NCI-H1092 (cell line): Measurements from ENCODE around the gene CPZ.

ENCODE experiments used
- DNase-seq: peaks from one replicate; lab custom pipeline; 2025; lab: John Stamatoyannopoulos, UW

Gene CPZ

DNA sequence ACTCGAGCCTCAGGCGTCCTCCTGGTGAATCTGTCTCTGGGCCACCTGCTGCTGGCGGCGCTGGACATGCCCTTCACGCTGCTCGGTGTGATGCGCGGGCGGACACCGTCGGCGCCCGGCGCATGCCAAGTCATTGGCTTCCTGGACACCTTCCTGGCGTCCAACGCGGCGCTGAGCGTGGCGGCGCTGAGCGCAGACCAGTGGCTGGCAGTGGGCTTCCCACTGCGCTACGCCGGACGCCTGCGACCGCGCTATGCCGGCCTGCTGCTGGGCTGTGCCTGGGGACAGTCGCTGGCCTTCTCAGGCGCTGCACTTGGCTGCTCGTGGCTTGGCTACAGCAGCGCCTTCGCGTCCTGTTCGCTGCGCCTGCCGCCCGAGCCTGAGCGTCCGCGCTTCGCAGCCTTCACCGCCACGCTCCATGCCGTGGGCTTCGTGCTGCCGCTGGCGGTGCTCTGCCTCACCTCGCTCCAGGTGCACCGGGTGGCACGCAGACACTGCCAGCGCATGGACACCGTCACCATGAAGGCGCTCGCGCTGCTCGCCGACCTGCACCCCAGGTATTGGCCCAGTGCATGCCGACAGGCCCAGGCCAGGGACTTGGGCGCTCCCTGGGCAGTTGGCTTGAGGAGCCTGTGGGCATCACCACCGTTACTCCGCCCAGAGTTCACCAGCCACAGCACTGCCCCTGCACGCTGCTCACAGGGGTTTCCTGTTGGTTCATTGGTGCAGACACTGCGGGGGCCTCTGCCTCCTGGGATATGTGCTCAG, 11.3 kb upstream of the CPZ start:
- DNase-seq: no peak

DNA sequence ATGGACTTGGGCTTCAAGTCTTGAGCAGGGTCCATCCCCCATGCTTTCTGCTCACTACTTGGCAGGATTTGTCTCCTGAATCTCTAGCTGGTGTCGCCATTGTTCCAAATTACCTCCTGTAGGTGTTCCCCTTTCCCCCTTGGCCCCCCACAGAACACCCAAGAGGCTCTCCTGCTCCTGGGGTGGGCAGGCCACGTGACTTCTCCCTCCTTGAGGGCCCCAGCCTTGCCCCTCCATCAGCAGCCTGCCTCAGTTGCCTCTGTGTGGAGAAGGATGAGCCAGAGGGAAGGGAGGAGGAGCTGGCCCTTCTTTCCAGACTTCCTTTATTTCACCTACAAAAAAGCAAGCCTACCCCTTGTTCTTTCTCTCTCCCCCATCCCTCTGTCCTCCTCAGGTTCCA, 10.5 kb upstream of the CPZ start:
- DNase-seq: no peak

DNA sequence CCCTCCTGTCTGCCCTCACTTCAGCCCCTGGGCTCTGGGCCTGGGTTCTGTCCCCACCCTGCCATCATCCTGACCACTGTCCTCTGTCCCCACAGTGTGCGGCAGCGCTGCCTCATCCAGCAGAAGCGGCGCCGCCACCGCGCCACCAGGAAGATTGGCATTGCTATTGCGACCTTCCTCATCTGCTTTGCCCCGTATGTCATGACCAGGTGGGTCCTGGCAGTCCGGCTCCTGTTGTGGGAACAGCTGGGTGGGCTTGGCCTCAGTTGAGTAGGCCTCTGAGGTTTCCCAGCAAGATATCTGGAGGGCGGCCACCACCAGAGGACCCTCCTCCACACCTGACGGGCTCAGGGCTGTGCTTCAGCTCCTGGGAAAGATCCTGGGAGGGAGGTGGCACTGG, 10.1 kb upstream of the CPZ start:
- no peak for DNase-seq

DNA sequence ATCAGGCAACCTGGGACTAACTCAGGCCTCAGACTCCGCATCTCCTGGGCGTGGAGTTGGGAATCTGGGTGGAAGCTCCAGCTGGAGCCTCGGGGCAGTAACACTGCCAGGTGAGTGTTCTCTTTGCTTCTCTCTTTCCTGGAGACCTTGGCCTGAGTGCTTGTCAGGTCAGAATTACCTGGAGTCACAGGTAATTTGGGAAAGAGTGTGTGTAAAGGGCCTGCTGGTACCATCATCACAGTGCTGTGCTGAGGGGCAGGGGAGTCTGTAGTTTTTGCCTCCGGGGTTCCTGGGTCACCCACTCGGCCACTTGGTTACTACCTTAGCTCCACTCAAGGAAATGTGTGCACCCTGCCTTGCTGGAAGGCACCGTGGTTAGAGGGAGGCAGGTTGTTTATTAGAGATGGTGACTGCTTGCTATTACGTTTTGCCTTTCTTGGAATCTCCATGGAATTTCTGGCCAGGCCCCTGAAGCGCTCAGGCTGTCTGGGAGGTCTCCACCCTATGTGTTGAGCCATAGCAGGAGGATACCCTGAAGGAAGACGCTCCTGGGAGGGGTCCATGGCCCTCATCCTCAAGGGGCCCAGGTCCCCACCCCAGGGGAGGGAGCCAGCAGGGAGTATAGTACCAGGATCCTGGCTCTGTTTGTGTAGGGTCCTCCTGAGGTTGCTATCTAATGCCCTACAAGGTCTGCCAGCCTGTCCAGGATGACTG, 9.5 kb upstream of the CPZ start:
- DNase-seq: no peak

DNA sequence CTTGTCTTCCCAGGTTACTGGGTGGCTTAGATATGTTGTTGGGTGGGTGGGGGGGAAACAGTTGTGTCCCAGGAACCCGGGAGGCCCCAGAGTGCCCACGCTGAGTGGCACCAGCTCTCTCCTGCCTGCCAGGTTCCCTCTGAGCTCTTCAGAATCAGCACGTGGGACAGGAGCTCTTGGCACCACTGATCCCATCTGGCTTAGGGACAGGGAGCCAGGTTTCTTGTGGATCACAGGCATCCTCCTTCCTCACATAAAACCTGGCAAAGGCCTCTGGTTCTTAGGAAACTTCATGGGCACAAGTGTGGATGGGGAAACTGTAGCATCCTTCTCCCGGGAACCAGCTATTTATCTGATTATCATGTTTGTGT, 8.9 kb upstream of the CPZ start:
- DNase-seq: no peak

DNA sequence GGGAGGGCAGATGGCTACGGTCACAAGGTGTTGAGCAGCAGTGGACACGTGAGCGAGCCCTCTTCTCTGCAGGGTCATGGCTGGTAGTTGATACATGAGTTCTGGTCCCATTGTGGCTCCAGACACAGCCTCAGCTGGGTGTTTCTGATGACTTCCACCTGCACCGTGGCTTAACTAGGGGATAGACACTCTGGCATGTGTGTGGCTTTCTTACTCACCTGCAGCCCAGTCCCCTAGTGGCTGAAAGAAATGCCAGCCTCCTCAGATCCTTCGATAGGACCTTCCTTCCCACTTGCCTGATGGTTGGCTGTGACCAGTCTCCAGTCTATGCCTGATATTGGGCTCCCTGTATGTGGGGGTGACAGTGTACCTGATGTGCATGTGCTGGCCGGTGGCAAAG, 7.4 kb upstream of the CPZ start:
- DNase-seq: no peak

DNA sequence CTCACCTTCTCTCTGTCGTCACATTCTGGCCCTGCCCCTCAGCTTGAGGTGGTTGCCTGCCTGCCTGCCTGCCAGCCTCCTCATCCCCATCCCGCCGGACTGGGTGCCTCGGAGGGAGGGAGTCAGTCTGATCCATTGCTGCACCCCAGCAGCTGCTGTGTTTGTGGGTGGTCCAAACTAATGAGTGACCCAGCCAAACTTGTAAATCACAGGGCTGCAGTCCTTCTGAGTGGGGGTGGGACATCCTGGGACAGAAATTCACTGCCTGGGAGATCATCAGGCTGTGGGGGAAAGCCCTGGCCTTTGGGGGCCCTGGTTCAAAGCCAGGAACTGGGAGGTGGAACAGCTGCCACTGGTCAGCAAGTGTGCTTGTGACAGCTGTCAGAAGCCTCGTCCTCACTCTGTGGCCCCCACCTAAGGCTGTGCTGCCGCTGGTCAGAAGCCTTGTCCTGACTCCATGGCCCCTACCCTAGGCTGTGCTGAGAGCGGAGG, 6.8 kb upstream of the CPZ start:
- DNase-seq: no peak

DNA sequence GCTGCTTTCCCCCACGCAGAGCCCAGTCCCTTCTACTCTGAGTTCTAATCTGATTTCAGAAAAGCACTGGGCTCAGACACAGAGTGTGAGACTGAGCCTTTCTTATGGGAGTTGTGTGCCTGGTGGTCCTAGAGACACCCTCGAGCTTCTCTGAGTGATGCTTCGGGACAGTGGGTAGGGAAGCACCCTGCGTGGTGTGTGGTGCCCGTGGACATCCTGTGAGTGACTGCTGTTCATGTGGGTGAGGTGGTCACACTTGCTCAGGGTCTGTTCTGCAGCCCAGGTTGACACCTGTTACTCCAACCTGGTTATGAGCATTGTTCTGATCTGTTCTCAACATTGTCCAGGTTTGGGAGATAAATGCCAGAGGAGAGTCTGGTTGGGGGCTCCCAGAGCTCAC, 6.3 kb upstream of the CPZ start:
- no peak for DNase-seq

DNA sequence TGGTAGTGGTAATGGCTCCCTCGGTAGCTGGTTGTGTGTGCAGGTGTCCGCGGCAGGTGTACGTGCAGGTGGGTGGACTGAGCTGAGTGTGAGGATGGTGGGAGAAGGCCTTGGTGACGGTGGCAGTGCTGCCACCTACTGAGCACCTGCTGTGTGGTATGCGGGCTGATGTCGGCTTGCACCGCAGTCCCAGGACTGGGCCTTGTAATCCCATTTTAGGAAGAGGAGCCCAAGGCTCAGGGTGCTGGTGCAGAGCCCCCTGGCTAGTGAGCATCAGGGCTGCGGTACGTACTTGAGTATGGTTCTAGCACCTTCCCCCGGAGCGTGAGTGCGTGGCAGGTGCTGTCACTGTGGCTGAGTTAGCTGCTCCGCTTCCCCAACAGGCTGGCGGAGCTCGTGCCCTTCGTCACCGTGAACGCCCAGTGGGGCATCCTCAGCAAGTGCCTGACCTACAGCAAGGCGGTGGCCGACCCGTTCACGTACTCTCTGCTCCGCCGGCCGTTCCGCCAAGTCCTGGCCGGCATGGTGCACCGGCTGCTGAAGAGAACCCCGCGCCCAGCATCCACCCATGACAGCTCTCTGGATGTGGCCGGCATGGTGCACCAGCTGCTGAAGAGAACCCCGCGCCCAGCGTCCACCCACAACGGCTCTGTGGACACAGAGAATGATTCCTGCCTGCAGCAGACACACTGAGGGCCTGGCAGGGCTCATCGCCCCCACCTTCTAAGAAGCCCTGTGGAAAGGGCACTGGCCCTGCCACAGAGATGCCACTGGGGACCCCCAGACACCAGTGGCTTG, 5.7 kb upstream of the CPZ start:
- no peak for DNase-seq

DNA sequence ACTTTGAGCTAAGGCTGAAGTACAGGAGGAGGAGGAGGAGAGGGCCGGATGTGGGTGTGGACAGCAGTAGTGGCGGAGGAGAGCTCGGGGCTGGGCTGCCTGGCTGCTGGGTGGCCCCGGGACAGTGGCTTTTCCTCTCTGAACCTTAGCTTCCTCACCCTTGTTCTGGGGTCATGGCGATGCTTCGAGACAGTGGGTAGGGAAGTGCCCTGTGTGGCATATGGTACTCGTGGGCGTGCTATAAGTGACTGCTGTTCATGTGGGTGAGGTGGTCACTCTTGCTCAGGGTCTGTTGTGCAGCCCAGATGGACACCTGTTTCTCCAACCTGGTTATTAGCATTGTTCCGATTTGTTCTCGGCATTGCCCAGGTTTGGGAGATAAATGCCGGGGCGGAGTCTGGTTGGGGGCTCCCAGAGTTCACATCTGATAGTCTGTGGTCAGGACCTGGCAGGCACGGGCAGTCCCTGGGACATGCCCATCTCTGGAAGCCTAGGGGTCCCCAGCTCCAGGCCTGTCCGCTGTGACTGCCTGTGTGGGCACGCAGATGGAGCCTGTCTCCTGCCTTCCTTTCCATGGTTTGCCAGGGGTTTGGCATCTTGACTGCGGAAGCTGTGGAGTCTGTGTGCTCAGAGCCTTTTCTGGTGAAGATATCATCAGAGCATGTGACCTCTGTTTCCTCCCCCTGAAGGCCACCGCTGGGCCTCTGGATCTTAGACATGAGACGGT, 4.9 kb upstream of the CPZ start:
- no peak for DNase-seq

DNA sequence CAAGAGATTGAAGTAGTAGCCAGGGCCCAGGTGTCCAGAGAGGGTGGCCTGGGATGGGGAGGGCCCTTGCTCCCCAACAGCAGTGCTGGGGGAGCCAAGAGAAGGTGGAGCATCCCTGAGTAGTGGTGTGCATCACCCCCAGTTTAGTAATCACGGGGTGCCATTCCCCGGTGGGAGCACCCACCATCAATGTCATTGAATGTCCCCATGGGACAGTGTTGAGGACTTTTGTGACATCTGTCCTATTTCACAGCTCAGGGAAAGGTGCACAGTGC, 4.4 kb upstream of the CPZ start:
- no peak for DNase-seq

DNA sequence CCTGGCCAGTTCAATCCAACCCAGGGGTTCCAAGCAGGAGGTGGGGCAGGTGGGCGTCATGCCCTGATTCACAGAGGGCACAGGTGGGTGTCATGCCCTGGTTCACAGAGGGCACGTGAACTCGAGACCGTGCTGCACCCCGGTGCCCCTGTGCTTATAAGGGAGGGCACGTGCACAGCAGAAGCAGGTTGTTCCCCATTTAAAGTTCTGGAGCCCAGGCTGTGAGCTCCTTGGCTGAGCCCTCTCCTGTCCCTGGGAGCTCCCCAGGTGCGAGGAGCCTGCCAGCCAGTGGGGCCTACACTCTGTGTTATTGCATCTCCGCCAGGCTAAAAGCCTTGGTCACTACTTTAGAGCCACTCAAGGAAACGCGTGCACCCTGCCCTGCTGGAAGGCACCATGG, 3.2 kb upstream of the CPZ start:
- no peak for DNase-seq

DNA sequence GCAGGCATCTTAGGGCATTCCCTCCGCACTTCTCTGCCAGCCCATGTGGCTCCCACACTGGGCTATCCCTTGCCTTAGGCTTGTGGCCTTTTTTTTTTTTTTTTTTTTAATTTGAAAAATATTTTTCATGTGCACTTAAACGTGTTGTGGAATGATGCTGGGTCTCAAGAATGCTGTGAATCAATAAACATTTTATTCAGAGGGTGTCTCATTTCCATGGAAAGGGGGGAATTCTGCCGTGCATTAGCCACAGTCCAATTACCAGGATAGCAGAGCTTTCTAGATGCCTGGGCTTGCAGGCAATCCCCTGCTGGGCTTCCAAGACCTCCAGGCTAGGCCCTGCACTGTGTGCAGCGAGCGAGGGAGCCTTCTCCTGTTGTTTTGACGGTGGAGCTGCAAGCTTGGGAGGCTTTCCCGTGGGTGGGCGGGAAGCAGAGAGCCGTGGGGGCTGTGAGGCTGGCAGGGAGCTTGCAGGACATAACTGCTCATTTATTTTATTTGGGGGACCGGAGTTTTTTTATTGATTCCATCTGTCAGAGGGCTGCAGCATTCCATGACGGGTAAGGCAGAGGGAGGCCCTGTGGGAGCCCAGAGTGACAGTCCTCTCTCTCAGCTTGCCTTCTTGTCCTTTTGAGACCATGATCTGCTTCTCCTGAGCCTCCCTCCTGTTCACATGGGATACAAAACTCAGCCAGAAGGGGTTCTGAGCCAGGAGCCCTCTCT, 2.6 kb upstream of the CPZ start:
- DNase-seq: no peak

DNA sequence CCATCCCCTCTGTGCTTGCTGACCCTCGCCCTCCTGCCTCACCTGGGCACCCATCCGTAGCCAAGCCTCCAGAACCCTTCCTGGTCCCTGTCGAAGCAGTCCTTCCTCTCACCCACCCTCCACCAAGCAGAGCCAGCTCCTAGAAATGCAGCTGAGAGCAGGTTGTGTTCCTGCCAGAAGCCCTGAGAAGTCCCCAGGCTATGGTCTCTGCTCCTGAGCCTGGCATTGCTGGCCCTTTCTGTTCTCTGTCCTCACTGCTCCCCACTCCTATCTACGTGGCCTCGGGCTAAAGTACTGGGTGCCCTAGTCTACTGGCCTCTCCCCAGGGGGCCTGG, 2.1 kb upstream of the CPZ start:
- no peak for DNase-seq

DNA sequence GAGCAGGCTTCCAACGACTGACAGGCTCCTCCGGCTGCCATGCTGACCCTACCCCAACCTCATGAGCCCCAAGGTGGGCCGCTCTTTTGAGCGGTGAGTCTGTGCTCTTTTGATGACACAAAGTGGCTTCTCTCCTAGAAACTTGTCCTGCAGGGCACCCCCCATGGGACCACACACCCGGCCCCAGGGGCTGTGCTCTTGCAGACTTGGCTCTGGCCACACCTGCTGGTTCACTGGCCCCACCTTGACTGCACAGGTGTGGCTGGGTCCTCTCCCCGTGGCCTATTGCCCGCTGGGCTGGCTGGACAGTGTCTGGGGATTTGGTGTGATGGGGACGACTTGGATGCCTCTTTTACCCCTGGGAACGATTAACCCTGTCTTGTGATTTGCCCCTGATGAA, 1.5 kb upstream of the CPZ start:
- no peak for DNase-seq

DNA sequence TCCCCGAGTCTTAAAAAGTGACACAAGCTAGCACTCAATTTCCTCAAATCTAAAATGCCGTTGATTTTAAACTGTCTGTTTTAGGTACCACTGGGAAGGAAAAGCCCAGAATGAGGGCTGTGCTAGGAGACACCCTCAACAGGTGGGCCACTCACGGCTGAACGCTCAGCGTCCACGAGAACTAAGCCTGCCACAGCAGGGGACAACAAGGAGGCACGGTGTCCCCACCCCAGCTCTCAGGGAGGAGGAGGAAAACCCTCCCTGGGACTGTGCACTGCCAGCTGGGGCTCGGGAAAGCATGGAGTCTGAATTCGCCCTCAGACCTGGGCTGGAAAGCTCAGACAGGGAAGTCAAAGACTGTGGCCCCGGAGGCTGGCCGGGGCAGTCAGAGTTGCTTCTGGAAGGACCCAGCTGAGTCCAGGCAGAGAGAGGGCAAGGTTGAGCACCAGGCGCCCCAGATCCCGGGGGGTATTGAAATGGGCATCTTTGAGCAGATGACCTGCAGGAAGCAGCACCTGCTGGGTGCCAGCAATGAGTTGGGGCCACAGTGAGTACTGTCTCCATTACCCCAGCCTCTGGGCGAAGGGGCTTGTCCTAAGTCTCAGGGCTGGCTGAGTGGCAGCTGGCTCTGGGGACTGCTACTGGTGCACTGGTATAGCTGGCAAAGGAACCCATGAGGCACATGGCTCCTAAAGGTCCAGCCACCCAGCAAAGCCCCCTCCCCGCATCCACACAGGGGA, 769 bp upstream of the CPZ start:
- DNase-seq: no peak

DNA sequence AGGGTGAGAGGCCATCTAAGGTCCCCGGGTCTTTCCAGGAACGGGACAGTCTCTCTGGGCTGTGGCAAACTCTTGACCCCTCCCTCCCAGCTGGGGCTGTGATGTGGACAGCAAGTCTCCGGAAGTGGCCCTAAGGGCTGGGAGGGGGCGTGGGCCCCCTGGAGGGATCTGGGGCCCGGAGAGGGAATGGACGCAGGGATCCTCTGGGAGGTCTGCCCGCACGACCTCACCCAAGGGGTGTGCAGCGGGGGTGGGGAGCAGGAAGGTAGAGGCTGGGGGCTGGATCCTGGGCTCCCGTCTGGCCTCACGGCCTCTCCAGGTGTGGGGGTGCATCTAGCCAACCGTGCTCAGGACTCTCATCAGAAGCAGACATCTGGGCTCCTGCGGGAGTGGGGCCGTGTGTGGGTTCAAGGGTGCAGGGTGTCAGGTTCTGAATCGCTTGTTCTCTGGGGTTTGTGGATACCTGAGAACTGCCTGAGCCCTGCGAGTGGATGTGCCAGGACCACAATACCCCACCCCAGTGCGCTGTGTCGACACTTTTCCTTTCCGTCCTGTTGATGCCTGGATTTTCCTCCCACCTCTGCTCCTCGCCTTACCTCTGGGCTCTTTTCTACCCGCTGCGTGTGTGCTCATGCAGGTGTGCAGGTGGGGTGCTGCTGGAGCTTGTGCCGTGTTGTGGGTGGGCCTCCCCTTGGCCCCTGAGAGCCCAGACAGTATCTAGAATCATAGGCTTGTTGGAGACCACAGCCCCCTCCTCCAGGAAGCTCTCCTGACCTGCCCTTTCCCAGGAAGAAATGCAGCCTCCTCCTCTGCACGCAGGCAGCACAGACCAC, 915 bp downstream of the CPZ start:
- no peak for DNase-seq

DNA sequence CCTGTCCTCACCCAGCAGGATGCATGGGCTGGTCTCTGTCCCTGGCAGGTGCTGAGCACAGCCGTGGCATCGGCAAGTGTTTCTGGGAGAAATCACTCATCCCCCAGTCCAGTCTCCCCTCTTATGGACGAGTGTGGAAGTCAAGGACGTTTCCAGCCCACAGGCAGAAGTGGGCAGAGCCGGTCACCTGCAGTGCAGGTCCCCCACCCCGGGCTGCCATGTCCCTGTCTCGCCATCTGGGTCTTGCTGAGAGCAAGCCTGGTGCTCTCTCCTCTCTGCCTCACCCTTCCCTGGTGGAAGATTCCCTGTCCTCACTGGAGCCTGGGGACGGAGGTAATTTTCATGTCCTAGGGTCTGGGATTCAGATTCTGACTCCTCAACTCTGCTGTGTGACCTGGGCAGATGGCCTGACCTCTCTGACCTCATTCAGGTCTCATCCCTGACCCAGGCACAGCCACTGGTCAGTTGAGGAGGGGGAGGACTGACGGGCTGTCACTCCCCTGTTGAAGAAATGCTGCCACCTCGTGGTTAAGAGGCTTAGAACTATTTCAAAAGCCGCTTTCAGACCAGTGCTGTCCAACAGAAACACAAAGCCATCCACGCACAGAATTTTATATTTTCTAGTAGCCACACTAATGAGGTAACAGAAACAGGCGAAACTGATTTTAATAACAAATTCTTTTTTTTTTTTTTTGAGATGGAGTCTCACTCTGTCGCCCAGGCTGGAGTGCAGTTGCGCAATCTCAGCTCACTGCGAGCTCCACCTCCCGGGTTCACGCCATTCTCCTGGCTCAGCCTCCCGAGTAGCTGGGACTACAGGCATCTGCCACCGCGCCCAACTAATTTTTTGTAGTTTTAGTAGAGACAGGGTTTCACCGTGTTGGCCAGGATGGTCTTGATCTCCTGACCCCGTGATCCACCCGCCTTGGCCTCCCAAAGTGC, 1.8 kb downstream of the CPZ start:
- DNase-seq: no peak
